Uterus (tissue), 2 donors: ENCODE data around the gene OCA2.

Experiments used
- POLR2A ChIP-seq, 2 donors: fragments of 450-650 bp; IDR thresholded peaks; one replicate each; pipeline ENCODE4 v1.6.1; 2016; ENCODE audit warnings: antibody characterized with exemption in 2 of 2, mild to moderate bottlenecking in 1 of 2, moderate library complexity in 1 of 2
- TF ChIP-seq, protein P1 (sequence below), 4 experiments: fragments of 200-600 bp in 2 of 4; fragments of 450-650 bp in 2 of 4; sonication (generic) in 2 of 4; IDR thresholded peaks; one replicate each; pipeline ENCODE4 v1.5.1; 2016 to 2019; ENCODE audit warnings: antibody characterized with exemption in 4 of 4, mild to moderate bottlenecking in 2 of 4, moderate library complexity in 1 of 4

DNA sequence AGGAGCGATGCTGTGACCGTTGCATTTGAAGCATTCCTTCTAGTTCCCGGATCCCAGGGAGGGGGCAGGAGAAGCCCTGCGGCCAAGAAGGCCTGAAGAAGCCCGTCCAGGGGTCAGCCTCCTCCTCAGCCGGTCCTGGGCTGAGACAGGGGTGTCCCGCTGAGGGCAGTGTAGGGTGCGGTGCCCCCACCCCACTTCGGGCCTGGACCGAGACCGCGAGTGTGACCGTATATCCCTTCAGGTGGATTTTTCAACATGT is 2.8 kb downstream of the OCA2 start:
- TF ChIP-seq, protein P1, sequence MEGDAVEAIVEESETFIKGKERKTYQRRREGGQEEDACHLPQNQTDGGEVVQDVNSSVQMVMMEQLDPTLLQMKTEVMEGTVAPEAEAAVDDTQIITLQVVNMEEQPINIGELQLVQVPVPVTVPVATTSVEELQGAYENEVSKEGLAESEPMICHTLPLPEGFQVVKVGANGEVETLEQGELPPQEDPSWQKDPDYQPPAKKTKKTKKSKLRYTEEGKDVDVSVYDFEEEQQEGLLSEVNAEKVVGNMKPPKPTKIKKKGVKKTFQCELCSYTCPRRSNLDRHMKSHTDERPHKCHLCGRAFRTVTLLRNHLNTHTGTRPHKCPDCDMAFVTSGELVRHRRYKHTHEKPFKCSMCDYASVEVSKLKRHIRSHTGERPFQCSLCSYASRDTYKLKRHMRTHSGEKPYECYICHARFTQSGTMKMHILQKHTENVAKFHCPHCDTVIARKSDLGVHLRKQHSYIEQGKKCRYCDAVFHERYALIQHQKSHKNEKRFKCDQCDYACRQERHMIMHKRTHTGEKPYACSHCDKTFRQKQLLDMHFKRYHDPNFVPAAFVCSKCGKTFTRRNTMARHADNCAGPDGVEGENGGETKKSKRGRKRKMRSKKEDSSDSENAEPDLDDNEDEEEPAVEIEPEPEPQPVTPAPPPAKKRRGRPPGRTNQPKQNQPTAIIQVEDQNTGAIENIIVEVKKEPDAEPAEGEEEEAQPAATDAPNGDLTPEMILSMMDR (IDR thresholded peaks at IDR 0.05) = no peak
- no peak for TF ChIP-seq POLR2A (IDR thresholded peaks at IDR 0.05)
